Testis (tissue), 3 donors: ENCODE results near the gene PER1. TPM values are rescaled to one million over a fixed set of nuclear protein-coding genes. Genes with fewer than 3 reads are reported as not detected.
A peak's percentile ranks its signal among the peaks of the same experiment; 100 is the strongest.

Experiments used
- DNase-seq: peaks from one replicate; pipeline ENCODE4 v3.0.0-alpha.2; 2019
- H3K27ac ChIP-seq, 2 donors: fragments of 200-600 bp; sonication (generic); one replicate each; pipeline ENCODE4 v1.5.1; 2019
- H3K27me3 ChIP-seq: fragments of 200-600 bp; sonication (generic); one replicate; pipeline ENCODE4 v1.5.1; 2019
- H3K36me3 ChIP-seq: fragments of 200-600 bp; sonication (generic); one replicate; pipeline ENCODE4 v1.5.1; 2017; ENCODE audit warnings: low read depth; ENCODE audit errors: missing control alignments
- H3K4me1 ChIP-seq: fragments of 200-600 bp; sonication (generic); one replicate; pipeline ENCODE4 v1.5.1; 2019
- H3K4me3 ChIP-seq, 2 donors: fragments of 200-600 bp; sonication (generic); one replicate each; pipeline ENCODE4 v1.5.1; 2017 to 2019
- H3K9me3 ChIP-seq: fragments of 200-600 bp; sonication (generic); one replicate; pipeline ENCODE4 v1.5.1; 2017
- POLR2A ChIP-seq: fragments of 450-650 bp; IDR thresholded peaks from one replicate; pipeline ENCODE4 v1.6.1; 2017; ENCODE audit warnings: antibody characterized with exemption, mild to moderate bottlenecking, moderate library complexity
- WGBS, 2 donors: methylation state at CpG; one replicate each; pipeline ENCODE4 v1.1.5; 2018; 5-methylcytosine and 5-hydroxymethylcytosine counted together
- intact Hi-C: fragments of 100-400 bp; cut with DNase I; formaldehyde crosslinking; loops from one replicate; pipeline ENCODE4 v1.15.1; 2023; ENCODE audit warnings: low total_unique reads
- polyA plus RNA-seq: library from polyadenylated mRNA; stranded (reverse); fragments of 350-450 nt; fragmentation: Illumina TruSeq; extraction: RNeasy Lipid Tissue Mini Kit (QIAGEN cat#74804); gene quantifications from one replicate; pipeline ENCODE4 v1.2.3, GENCODE V29; 2014; ENCODE audit warnings: low read depth, low replicate concordance; ENCODE audit not compliant: insufficient read depth
- total RNA-seq, 2 donors: library from RNA; depleted of rRNA; stranded (reverse); fragments of >200 nt; gene quantifications; one replicate each; pipeline ENCODE4 v1.2.3, GENCODE V29; 2016
- TF ChIP-seq, protein P1 (sequence below), 3 experiments: fragments of 450-650 bp in 2 of 3; fragments of 200-600 bp in 1 of 3; sonication (generic) in 1 of 3; IDR thresholded peaks; one replicate each; pipeline ENCODE4 v1.5.1; 2016 to 2019; ENCODE audit warnings: antibody characterized with exemption in 3 of 3, mild to moderate bottlenecking in 2 of 3, moderate library complexity in 1 of 3

The PER1 gene
- total and polyA plus RNA-seq, 3 donors from 2014 or later = 55.1 to 119 (median 96.0) TPM

DNA sequence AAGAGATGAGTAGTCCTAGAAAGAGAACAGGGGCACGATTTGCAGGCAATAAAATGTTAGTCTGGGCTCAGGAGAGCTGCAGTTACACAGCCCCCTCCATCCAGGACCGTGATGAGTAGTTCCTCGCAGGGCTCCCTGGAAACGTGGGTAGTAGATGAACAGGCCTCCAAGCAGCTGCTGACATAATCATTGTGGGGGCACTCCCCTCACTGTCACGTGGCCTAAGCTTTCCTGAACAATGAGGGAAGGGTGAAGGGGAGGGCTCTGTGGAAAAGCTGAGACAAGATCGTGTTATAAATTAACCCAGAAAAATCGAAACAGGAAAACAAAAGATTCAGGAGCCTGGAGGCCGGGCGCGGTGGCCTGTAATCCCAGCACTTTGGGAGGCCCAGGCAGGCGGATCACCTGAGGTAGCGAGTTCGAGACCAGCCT lies 1.3 kb upstream of the PER1 start:
- intact Hi-C loops = loop anchor here (5.0 kb wide), 1 partner anchor 311 kb away; no protein-coding TSS in a partner anchor
- Histone ChIP-seq H3K36me3 (no peaks in the 10 kb centered on the region), H3K4me3 (peak overlapping the region; percentile 95 to 99), H3K27me3 (no peaks in the 10 kb centered on the region), H3K4me1 (peaks cover 41% of the 10 kb centered on the region), H3K27ac (peak overlapping the region; percentile 99 to 100), H3K9me3 (no peaks in the 10 kb centered on the region)
- TF ChIP-seq, protein P1, sequence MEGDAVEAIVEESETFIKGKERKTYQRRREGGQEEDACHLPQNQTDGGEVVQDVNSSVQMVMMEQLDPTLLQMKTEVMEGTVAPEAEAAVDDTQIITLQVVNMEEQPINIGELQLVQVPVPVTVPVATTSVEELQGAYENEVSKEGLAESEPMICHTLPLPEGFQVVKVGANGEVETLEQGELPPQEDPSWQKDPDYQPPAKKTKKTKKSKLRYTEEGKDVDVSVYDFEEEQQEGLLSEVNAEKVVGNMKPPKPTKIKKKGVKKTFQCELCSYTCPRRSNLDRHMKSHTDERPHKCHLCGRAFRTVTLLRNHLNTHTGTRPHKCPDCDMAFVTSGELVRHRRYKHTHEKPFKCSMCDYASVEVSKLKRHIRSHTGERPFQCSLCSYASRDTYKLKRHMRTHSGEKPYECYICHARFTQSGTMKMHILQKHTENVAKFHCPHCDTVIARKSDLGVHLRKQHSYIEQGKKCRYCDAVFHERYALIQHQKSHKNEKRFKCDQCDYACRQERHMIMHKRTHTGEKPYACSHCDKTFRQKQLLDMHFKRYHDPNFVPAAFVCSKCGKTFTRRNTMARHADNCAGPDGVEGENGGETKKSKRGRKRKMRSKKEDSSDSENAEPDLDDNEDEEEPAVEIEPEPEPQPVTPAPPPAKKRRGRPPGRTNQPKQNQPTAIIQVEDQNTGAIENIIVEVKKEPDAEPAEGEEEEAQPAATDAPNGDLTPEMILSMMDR (IDR thresholded peaks at IDR 0.05) = no peak
- no peak for TF ChIP-seq POLR2A
- WGBS, 2 donors = 13 to 23% methylated on average over 13 of the region's 13 CpGs
- DNase-seq = peak; percentile 90

DNA sequence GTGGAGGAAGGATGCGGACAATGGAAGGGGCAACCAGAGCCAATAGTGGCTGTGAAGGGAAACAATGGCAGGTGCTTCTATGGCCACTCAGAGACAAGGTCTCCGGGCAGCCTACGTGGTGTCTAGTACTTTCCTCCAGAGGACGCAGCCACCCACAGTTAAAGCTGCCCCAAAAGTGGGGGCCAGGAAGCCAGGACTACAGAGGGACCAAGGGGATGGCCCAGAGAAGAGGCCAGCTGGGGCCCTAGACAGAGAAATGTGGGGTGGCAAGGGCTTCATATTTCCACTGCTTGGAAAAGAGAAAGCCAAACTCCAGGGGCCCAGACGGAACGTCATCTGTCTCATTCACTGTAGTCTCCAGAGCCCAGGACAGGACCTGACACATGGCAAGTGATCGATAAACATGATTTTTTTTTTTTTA lies 837 bp upstream of the PER1 start:
- intact Hi-C loops = loop anchor here (5.0 kb wide), 1 partner anchor 311 kb away; no protein-coding TSS in a partner anchor
- Histone ChIP-seq H3K4me1 (peaks cover 41% of the 10 kb centered on the region), H3K9me3 (no peaks in the 10 kb centered on the region)

DNA sequence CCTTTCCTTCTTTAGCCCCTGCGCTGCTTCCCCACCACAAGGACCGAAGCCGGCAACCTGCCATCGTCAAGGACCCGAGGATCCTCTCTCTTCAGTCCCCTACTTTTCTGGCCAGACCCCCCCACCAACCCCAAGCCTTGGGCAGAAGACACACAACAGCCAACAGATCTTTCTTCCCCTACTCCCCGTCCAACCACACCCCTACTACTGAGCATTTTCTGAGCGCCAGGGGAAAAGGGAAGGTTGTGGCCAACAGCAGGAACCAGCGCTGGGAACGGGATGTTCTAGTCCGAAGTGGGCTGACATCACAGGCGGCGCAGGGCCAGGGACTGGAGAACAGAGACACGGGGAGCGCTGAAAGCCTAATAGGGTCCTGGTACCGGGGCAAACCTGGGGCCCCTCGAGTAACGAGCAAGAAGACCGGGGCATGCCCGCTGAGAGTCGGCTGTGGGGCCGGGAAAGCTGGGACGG lies 528 bp downstream of the PER1 start:
- TF ChIP-seq, protein P1 (IDR thresholded peaks at IDR 0.05) = no peak
- peak; percentile 24 for TF ChIP-seq POLR2A
- Histone ChIP-seq H3K27ac (peak overlapping the region; percentile 99 to 100), H3K4me3 (peak overlapping the region; percentile 73 to 99), H3K4me1 (peaks cover 37% of the 10 kb centered on the region), H3K36me3 (no peaks in the 10 kb centered on the region), H3K9me3 (no peaks in the 10 kb centered on the region), H3K27me3 (no peaks in the 10 kb centered on the region)
- intact Hi-C loops = loop anchor here (5.0 kb wide), 1 partner anchor 309 kb away; no protein-coding TSS in a partner anchor
- 0 to 3% methylated on average over 22 of the region's 22 CpGs for WGBS, 2 donors
- DNase-seq = peak; percentile 91

More for the DNA sequence above, 837 bp upstream of the PER1 start:
- peak overlapping the region; percentile 73 to 99 for H3K4me3 ChIP-seq
- DNase-seq = no peak
- H3K27ac ChIP-seq = peak overlapping the region; percentile 99 to 100
- H3K36me3 ChIP-seq = no peaks in the 10 kb centered on the region
- no peak for TF ChIP-seq POLR2A
- TF ChIP-seq, protein P1 (IDR thresholded peaks at IDR 0.05) = no peak
- 34 to 56% methylated on average over 7 of the region's 7 CpGs for WGBS, 2 donors
- H3K27me3 ChIP-seq = no peaks in the 10 kb centered on the region

DNA sequence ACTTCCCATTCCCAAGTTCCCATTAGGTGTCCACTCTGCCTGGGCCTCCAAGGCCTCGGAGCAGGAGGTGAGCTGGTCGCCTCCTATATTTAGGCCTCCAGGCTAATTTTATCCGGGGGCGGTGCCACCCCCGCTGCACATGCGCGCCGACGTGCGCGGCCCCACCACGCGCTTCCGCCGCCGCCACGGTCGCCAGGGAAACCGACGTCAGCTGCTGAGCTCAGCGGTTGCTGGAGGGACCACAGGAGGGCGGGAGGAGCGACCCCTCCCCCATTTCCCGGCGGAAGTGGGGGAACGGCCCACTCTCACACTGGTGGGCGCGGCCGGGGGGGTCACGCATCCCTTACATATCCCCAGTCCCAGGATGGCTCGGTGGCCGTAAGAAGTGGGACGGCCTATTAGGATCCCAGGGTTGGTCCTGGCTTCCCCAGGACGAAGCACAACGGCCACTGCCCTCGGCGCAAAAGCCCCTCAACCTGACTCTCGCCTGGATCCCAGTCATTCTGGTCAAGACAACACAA lies 1.0 kb downstream of the PER1 start:
- Histone ChIP-seq H3K4me3 (peak overlapping the region; percentile 73 to 99), H3K27ac (peak overlapping the region; percentile 99 to 100), H3K9me3 (no peaks in the 10 kb centered on the region), H3K36me3 (no peaks in the 10 kb centered on the region), H3K27me3 (no peaks in the 10 kb centered on the region), H3K4me1 (peaks cover 37% of the 10 kb centered on the region)
- WGBS, 2 donors = 0 to 1% methylated on average over 25 to 38 of the region's 38 CpGs
- intact Hi-C loops = loop anchor here (5.0 kb wide), 1 partner anchor 309 kb away; no protein-coding TSS in a partner anchor
- TF ChIP-seq, protein P1 (IDR thresholded peaks at IDR 0.05) = peak in 1 of 3 experiments; percentile 14
- TF ChIP-seq POLR2A = no peak
- peak; percentile 93 for DNase-seq
